Thyroid gland (tissue), 4 donors: Measurements from ENCODE around the gene ZNF189. TPM values are rescaled to one million over a fixed set of nuclear protein-coding genes. Genes with fewer than 3 reads are reported as not detected.

ENCODE experiments used
- DNase-seq, 2 donors: peaks; one replicate each; pipeline ENCODE4 v3.0.0-alpha.2; 2019
- H3K27ac ChIP-seq, 3 donors: fragments of 200-600 bp; sonication (generic); 1 replicate in 2 of 3; 2 replicates in 1 of 3; pipeline ENCODE4 v1.5.1; 2016 to 2019; ENCODE audit warnings: mild to moderate bottlenecking in 1 of 3, moderate library complexity in 1 of 3
- H3K27me3 ChIP-seq: fragments of 200-600 bp; sonication (generic); one replicate; pipeline ENCODE4 v1.5.1; 2019
- H3K36me3 ChIP-seq, 2 donors: fragments of 200-600 bp; sonication (generic); one replicate each; pipeline ENCODE4 v1.5.1; 2016 to 2019
- H3K4me1 ChIP-seq, 2 donors: fragments of 200-600 bp; sonication (generic); one replicate each; pipeline ENCODE4 v1.5.1; 2017 to 2019
- H3K4me3 ChIP-seq, 3 donors: fragments of 200-600 bp; sonication (generic); replicated peaks in 1 of 3; 1 replicate in 2 of 3; 2 replicates in 1 of 3; pipeline ENCODE4 v1.5.1; 2016; ENCODE audit warnings: mild to moderate bottlenecking in 1 of 3
- H3K9me3 ChIP-seq: fragments of 200-600 bp; sonication (generic); one replicate; pipeline ENCODE4 v1.5.1; 2017
- POLR2A ChIP-seq, 2 donors: fragments of 450-650 bp; IDR thresholded peaks; one replicate each; pipeline ENCODE4 v1.6.1; 2017; ENCODE audit warnings: antibody characterized with exemption in 2 of 2, mild to moderate bottlenecking in 2 of 2, moderate library complexity in 1 of 2
- WGBS, 2 donors: methylation state at CpG; one replicate each; pipeline ENCODE4 v1.1.5; 2017; 5-methylcytosine and 5-hydroxymethylcytosine counted together
- intact Hi-C: fragments of 100-400 bp; cut with DNase I; formaldehyde crosslinking; loops from one replicate; pipeline ENCODE4 v1.15.1; 2023
- total RNA-seq, 4 donors: library from RNA; depleted of rRNA; stranded (reverse); fragments of >200 nt; gene quantifications; one replicate each; pipeline ENCODE4 v1.2.3, GENCODE V29; 2016
- TF ChIP-seq, protein P1 (sequence below), 6 experiments: fragments of 200-600 bp in 3 of 6; fragments of 450-650 bp in 3 of 6; sonication (generic) in 3 of 6; IDR thresholded peaks; one replicate each; pipeline ENCODE4 v1.5.1; 2016 to 2019; ENCODE audit warnings: antibody characterized with exemption in 6 of 6, mild to moderate bottlenecking in 2 of 6, inconsistent platforms in 1 of 6, moderate library complexity in 1 of 6

ZNF189 gene
- total RNA-seq, 4 donors from 2014 or later, result 21.6 to 34.1 (median 24.5) TPM

DNA sequence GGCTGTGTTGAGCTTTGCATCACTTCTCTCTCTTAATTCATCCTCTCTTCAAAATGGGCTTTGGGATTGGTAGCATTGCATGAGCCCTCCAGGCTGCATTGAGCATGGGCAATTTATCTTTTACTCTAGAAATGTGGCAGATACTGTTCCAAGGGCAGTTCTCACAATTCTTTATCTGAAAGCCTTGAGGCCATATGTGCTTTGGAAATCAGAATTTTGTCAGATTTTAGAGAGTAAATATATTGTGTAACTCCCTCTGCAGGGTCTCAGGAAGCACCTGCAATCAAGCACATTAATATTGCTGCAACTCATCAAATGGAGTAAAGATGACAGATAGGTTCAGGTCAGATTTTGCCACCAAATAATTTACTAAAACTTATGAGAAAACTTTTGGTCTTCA is 19.3 kb downstream of the ZNF189 start:
- H3K4me1 ChIP-seq, result no peaks in the 10 kb centered on the region
- no peak for TF ChIP-seq POLR2A (IDR thresholded peaks at IDR 0.05)
- TF ChIP-seq, protein P1, sequence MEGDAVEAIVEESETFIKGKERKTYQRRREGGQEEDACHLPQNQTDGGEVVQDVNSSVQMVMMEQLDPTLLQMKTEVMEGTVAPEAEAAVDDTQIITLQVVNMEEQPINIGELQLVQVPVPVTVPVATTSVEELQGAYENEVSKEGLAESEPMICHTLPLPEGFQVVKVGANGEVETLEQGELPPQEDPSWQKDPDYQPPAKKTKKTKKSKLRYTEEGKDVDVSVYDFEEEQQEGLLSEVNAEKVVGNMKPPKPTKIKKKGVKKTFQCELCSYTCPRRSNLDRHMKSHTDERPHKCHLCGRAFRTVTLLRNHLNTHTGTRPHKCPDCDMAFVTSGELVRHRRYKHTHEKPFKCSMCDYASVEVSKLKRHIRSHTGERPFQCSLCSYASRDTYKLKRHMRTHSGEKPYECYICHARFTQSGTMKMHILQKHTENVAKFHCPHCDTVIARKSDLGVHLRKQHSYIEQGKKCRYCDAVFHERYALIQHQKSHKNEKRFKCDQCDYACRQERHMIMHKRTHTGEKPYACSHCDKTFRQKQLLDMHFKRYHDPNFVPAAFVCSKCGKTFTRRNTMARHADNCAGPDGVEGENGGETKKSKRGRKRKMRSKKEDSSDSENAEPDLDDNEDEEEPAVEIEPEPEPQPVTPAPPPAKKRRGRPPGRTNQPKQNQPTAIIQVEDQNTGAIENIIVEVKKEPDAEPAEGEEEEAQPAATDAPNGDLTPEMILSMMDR (IDR thresholded peaks at IDR 0.05), result no peak
- H3K36me3 ChIP-seq, result no peaks in the 10 kb centered on the region
- intact Hi-C loops, result no loop called here
- no peaks in the 10 kb centered on the region for H3K27me3 ChIP-seq
- H3K9me3 ChIP-seq, result no peaks in the 10 kb centered on the region
- H3K4me3 ChIP-seq, result no peak overlapping the region
- no peak for DNase-seq
- no peak overlapping the region for H3K27ac ChIP-seq

DNA sequence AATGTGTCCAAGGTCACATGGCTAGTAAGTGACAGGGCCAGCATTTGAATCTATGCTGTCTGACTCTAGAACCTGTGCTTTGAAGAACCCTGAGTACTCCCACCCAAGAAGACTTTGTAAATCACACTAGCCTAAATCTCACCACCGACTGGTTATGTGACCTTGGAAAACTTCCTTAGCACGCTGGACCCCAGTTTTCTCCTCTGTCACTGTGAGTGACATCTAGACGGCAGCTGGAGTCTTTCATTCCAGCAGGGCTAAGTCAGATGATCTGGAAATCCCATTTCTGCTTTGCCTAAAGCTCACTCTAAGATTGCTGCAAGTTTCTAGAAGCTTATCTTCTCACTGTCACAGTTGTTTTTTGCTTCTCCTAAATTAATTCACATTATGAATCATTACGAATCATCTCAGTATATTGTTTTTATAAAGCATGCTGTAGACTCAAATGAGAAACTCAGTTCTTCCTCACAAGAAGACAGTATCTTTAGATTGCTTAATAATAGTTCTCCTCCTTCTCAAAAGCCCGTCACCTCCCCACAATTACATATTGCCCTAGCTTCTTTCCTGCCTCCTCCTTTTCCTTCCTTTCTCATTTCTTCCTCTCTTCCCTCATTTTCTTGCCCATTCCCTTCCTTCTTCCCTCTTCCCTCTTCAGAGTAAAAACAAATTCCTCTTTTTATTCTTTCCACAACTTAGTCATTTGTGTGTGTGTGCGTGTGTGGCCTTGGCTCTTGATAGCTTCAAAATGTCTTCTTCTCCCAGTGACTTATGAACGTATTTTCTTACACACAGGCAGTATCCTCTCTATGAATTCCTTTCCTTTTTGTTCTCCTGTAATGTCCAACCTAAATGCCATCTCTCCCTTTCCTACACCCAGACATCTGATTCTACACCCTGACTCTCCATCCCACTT is 20.1 kb downstream of the ZNF189 start:
- no peaks in the 10 kb centered on the region for H3K9me3 ChIP-seq

DNA sequence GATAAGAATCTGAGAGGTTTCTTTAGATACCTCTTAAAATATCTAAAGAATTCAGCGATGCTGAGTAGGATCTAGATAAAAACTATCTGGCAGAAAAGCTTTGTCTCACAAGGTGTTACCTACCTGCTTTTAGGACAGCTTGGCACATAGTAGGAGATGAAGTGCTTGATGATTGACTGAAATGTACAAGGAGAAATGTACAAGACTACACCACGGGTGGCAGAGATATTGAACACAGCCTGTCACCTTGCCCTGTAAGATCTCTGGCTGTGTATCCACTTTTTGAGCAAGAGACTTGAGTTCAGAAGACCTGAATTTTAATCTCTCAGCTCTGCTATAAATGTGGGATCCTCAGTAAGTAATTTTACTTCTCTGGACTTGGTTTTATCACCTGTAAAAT is 21.2 kb downstream of the ZNF189 start:
- H3K9me3 ChIP-seq, result no peaks in the 10 kb centered on the region
- H3K4me1 ChIP-seq, result no peaks in the 10 kb centered on the region
- 80 to 83% methylated on average over 2 of the region's 2 CpGs for WGBS, 2 donors
- no peak for TF ChIP-seq POLR2A (IDR thresholded peaks at IDR 0.05)
- TF ChIP-seq, protein P1 (IDR thresholded peaks at IDR 0.05), result no peak
- no peak overlapping the region for H3K4me3 ChIP-seq
- no peaks in the 10 kb centered on the region for H3K27me3 ChIP-seq
- DNase-seq, result no peak
- intact Hi-C loops, result no loop called here
- H3K36me3 ChIP-seq, result no peaks in the 10 kb centered on the region
- no peak overlapping the region for H3K27ac ChIP-seq

More for the DNA sequence above, 20.1 kb downstream of the ZNF189 start:
- Histone ChIP-seq H3K27me3 (no peaks in the 10 kb centered on the region), H3K36me3 (no peaks in the 10 kb centered on the region), H3K4me3 (no peak overlapping the region), H3K4me1 (no peaks in the 10 kb centered on the region), H3K27ac (no peak overlapping the region)
- TF ChIP-seq, protein P1 (IDR thresholded peaks at IDR 0.05), result no peak
- TF ChIP-seq POLR2A (IDR thresholded peaks at IDR 0.05), result no peak
- intact Hi-C loops, result no loop called here
- WGBS, 2 donors, result 81 to 85% methylated on average over 7 of the region's 7 CpGs
- no peak for DNase-seq

DNA sequence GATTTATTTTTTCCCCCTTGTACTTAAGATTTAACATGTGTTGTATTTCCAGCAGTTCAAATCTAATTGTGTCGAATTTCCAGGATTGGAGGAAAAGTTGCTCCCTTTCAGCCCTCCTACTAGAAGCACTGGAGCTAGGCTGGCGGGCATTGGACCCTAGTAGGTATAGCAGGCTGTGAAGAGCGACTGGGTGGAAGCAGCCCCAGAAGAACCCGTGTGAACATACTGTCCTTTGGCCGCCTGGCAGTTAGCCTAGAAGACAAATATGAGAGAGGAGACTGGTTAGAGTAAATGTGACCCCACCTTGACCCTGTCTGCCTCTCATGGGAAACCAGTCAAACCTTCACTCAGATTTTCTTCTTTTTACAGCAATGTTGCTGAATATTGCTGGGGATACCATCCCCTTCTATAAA is 23.0 kb downstream of the ZNF189 start:
- H3K27ac ChIP-seq, result no peak overlapping the region
- 75 to 83% methylated on average over 5 of the region's 5 CpGs for WGBS, 2 donors
- DNase-seq, result no peak
- TF ChIP-seq, protein P1 (IDR thresholded peaks at IDR 0.05), result no peak
- no peak for TF ChIP-seq POLR2A (IDR thresholded peaks at IDR 0.05)
- H3K36me3 ChIP-seq, result no peaks in the 10 kb centered on the region
- no peak overlapping the region for H3K4me3 ChIP-seq
- intact Hi-C loops, result no loop called here
- no peaks in the 10 kb centered on the region for H3K9me3 ChIP-seq
- no peaks in the 10 kb centered on the region for H3K4me1 ChIP-seq
- H3K27me3 ChIP-seq, result no peaks in the 10 kb centered on the region

DNA sequence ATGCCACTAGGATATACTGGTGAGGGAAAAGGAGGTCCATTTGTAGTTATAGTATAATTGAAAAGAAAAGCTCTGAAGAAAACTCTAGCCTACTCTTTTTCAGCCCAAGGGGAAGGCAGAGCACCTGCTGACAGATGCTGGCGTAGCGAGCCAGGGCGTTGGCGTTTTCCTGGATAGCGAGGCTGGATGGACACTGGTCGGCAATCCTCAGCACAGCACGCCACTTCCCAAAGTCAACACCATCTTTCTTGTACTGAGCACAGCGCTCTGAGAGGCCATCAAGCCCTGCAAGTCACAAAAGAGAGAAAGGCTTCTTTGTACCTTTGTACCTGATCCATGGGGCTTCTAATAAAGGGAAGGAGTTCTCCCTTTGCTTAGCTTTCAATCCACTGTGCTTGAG is 28.7 kb downstream of the ZNF189 start:
- no peaks in the 10 kb centered on the region for H3K4me1 ChIP-seq
- TF ChIP-seq POLR2A (IDR thresholded peaks at IDR 0.05), result no peak
- TF ChIP-seq, protein P1 (IDR thresholded peaks at IDR 0.05), result no peak
- H3K4me3 ChIP-seq, result no peak overlapping the region
- H3K9me3 ChIP-seq, result no peaks in the 10 kb centered on the region
- no peak overlapping the region for H3K27ac ChIP-seq
- no peaks in the 10 kb centered on the region for H3K36me3 ChIP-seq
- WGBS, 2 donors, result 89 to 90% methylated on average over 8 of the region's 8 CpGs
- intact Hi-C loops, result no loop called here
- no peak for DNase-seq
- H3K27me3 ChIP-seq, result no peaks in the 10 kb centered on the region
